GM10266 (cell line): Measurements from ENCODE around the gene CAPN10.

Experiments used
- DNase-seq: peaks from one replicate; pipeline ENCODE4 v3.0.0; 2012; ENCODE audit errors: extremely low spot score
- CTCF ChIP-seq: IDR thresholded peaks from 2 replicates; pipeline ENCODE4 v1.5.1; 2012; ENCODE audit warnings: mild to moderate bottlenecking, low read depth; ENCODE audit not compliant: control insufficient read depth, insufficient read depth; ENCODE audit errors: missing control alignments

CAPN10 gene

GRCh38 chr2:240645346-240645745, 58.8 kb downstream of the CAPN10 start:
- TF ChIP-seq CTCF: no peak
- no peak for DNase-seq

- TF ChIP-seq CTCF: no peak
- no peak for DNase-seq
These were observed 59.3 kb downstream of the CAPN10 start for GRCh38 chr2:240645801-240646175.

GRCh38 chr2:240646176-240646899, 59.8 kb downstream of the CAPN10 start:
- TF ChIP-seq CTCF: no peak
- DNase-seq: no peak

- no peak for TF ChIP-seq CTCF
- no peak for DNase-seq
These were observed 60.5 kb downstream of the CAPN10 start for GRCh38 chr2:240646900-240647502.

- DNase-seq: no peak
- TF ChIP-seq CTCF: no peak
These were observed 61.1 kb downstream of the CAPN10 start for GRCh38 chr2:240647503-240648154.

- DNase-seq: no peak
- no peak for TF ChIP-seq CTCF
These were observed 61.7 kb downstream of the CAPN10 start for GRCh38 chr2:240648155-240648649.
